Measurements from ENCODE around the gene FUBP3.

- TF ChIP-seq CTCF (IDR thresholded peaks at IDR 0.05) (no peak), POLR2AphosphoS5 (IDR thresholded peaks at IDR 0.05) (no peak), POLR2A (IDR thresholded peaks at IDR 0.05) (no peak)
Observed at GRCh38 chr9:130636648-130637020, 57.3 kb downstream of the FUBP3 start.

All from stomach (tissue), 4 donors.